ENCODE measurements around the gene EFNB1.

The EFNB1 gene

GRCh38 chrX:68826113-68826980 is 2.5 kb upstream of the EFNB1 start:
- no peak overlapping the region for H3K4me3 ChIP-seq (IDR thresholded peaks at IDR 0.05; ENCODE audit: insufficient read depth, low read depth, low read length)
- no peak overlapping the region for H3K9ac ChIP-seq
- H3K4me1 ChIP-seq (ENCODE audit: low read depth, poor library complexity, severe bottlenecking), result peaks cover 3% of the 10 kb centered on the region
- no peaks in the 10 kb centered on the region for H3K27me3 ChIP-seq (ENCODE audit: insufficient read depth, low read depth)
- H4K20me1 ChIP-seq (ENCODE audit: insufficient read depth), result no peaks in the 10 kb centered on the region
- H3K27ac ChIP-seq, result no peak overlapping the region
- no peak overlapping the region for H3K4me2 ChIP-seq
- no peak for TF ChIP-seq CTCF (conservative IDR thresholded peaks at IDR 0.05; ENCODE audit: low read depth, low read length)
- no peak overlapping the region for H2AFZ ChIP-seq (ENCODE audit: low read depth)
- H3K36me3 ChIP-seq (ENCODE audit: insufficient read depth), result no peaks in the 10 kb centered on the region
- H3K79me2 ChIP-seq (ENCODE audit: insufficient read depth, low read depth), result no peaks in the 10 kb centered on the region

- no peak for TF ChIP-seq CTCF (conservative IDR thresholded peaks at IDR 0.05; ENCODE audit: low read depth, low read length)
- no peak overlapping the region for H2AFZ ChIP-seq (ENCODE audit: low read depth)
- H3K4me3 ChIP-seq (IDR thresholded peaks at IDR 0.05; ENCODE audit: insufficient read depth, low read depth, low read length), result no peak overlapping the region
- no peak overlapping the region for H3K27ac ChIP-seq
- no peaks in the 10 kb centered on the region for H3K36me3 ChIP-seq (ENCODE audit: insufficient read depth)
- H3K9ac ChIP-seq, result no peak overlapping the region
- no peaks in the 10 kb centered on the region for H4K20me1 ChIP-seq (ENCODE audit: insufficient read depth)
- H3K79me2 ChIP-seq (ENCODE audit: insufficient read depth, low read depth), result no peaks in the 10 kb centered on the region
- peaks cover 2% of the 10 kb centered on the region for H3K4me1 ChIP-seq (ENCODE audit: low read depth, poor library complexity, severe bottlenecking)
- no peaks in the 10 kb centered on the region for H3K27me3 ChIP-seq (ENCODE audit: insufficient read depth, low read depth)
- no peak overlapping the region for H3K4me2 ChIP-seq
Observed at GRCh38 chrX:68827256-68827655, 1.6 kb upstream of the EFNB1 start.

GRCh38 chrX:68827848-68828624 is 785 bp upstream of the EFNB1 start:
- H3K27me3 ChIP-seq (ENCODE audit: insufficient read depth, low read depth), result no peaks in the 10 kb centered on the region
- no peak overlapping the region for H3K9ac ChIP-seq
- peak; percentile 87 for TF ChIP-seq CTCF (conservative IDR thresholded peaks at IDR 0.05; ENCODE audit: low read depth, low read length)
- peak overlapping the region; percentile 78 for H2AFZ ChIP-seq (ENCODE audit: low read depth)
- no peaks in the 10 kb centered on the region for H3K4me1 ChIP-seq (ENCODE audit: low read depth, poor library complexity, severe bottlenecking)
- no peaks in the 10 kb centered on the region for H3K36me3 ChIP-seq (ENCODE audit: insufficient read depth)
- H3K4me3 ChIP-seq (IDR thresholded peaks at IDR 0.05; ENCODE audit: insufficient read depth, low read depth, low read length), result no peak overlapping the region
- peak overlapping the region; percentile 73; the same call in 1 of the 2 replicates for H3K4me2 ChIP-seq
- no peak overlapping the region for H3K27ac ChIP-seq
- H4K20me1 ChIP-seq (ENCODE audit: insufficient read depth), result no peaks in the 10 kb centered on the region
- no peaks in the 10 kb centered on the region for H3K79me2 ChIP-seq (ENCODE audit: insufficient read depth, low read depth)

GRCh38 chrX:68829582-68830418 is 979 bp downstream of the EFNB1 start:
- no peak for TF ChIP-seq CTCF (conservative IDR thresholded peaks at IDR 0.05; ENCODE audit: low read depth, low read length)
- no peak overlapping the region for H3K4me3 ChIP-seq (IDR thresholded peaks at IDR 0.05; ENCODE audit: insufficient read depth, low read depth, low read length)
- H3K27ac ChIP-seq, result no peak overlapping the region
- no peaks in the 10 kb centered on the region for H3K27me3 ChIP-seq (ENCODE audit: insufficient read depth, low read depth)
- H3K4me1 ChIP-seq (ENCODE audit: low read depth, poor library complexity, severe bottlenecking), result no peaks in the 10 kb centered on the region
- peak overlapping the region; percentile 48 for H3K4me2 ChIP-seq
- no peaks in the 10 kb centered on the region for H4K20me1 ChIP-seq (ENCODE audit: insufficient read depth)
- peak overlapping the region; percentile 78 for H2AFZ ChIP-seq (ENCODE audit: low read depth)
- H3K9ac ChIP-seq, result peak overlapping the region; percentile 35; the same call in 1 of the 2 replicates
- no peaks in the 10 kb centered on the region for H3K79me2 ChIP-seq (ENCODE audit: insufficient read depth, low read depth)
- no peaks in the 10 kb centered on the region for H3K36me3 ChIP-seq (ENCODE audit: insufficient read depth)

Measured in KMS-11 (cell line).